Motor neuron (in vitro differentiated cells): ENCODE results near the gene SQOR. TPM values are rescaled to one million over a fixed set of nuclear protein-coding genes. Genes with fewer than 3 reads are reported as not detected.

ENCODE experiments used
- ATAC-seq, 8 experiments: fragments of 200-7000 bp; cut with Tn5 transposase; replicated peaks in 6 of 8; 2 replicates each; pipeline ENCODE4 v1.8.0; 2021; ENCODE audit warnings: mild to moderate bottlenecking in 8 of 8, moderate library complexity in 8 of 8
- H3K27ac ChIP-seq, 2 donors: fragments of 250-450 bp; sonication (Bioruptor Pico); 2 replicates each; pipeline ENCODE4 v1.9.0; 2021; ENCODE audit warnings: antibody characterized with exemption in 2 of 2, mild to moderate bottlenecking in 2 of 2, moderate library complexity in 1 of 2
- H3K4me1 ChIP-seq, 2 donors: fragments of 250-450 bp; sonication (Bioruptor Pico); replicated peaks in 1 of 2; 2 replicates each; pipeline ENCODE4 v1.6.1; 2021; ENCODE audit warnings: antibody characterized with exemption in 2 of 2, mild to moderate bottlenecking in 2 of 2, moderate library complexity in 1 of 2
- H3K4me3 ChIP-seq, 5 donors: fragments of 250-450 bp; sonication (Bioruptor Pico); 2 replicates each; pipeline ENCODE4 v1.9.0; 2021; ENCODE audit warnings: antibody characterized with exemption in 5 of 5, mild to moderate bottlenecking in 5 of 5, moderate library complexity in 4 of 5
- WGBS, 10 experiments: fragments of 450-650 bp; shearing (Covaris generic); methylation state at CpG; one replicate each; pipeline ENCODE4 v1.0.0; 2022; 5-methylcytosine and 5-hydroxymethylcytosine counted together
- in situ Hi-C, 9 experiments: fragments of 400-800 bp; cut with MboI; loops; one replicate each; pipeline ENCODE4 v1.15.0; 2021; ENCODE audit warnings: low sequenced_read_pairs in 9 of 9, low pct_unique_long_range_greater_than_20kb in 2 of 9; ENCODE audit not compliant: unreplicated experiment in 9 of 9
- total RNA-seq, 8 experiments: library from RNA; unstranded; fragments of 300-600 nt; gene quantifications; 2 replicates each; pipeline versions ENCODE4 v1.2.3 to v1.2.4, GENCODE V29; 2022

The SQOR gene
- total RNA-seq, 8 experiments from 2014 or later: 0.33 to 36.9 (median 0.94) TPM

- no peak overlapping the region for H3K4me3 ChIP-seq
- 22 to 100% (median 89%) methylated on average over 1 of the region's 1 CpG; no CpG with 5 or more reads in 4 of the 10 experiments for WGBS, 10 experiments
- in situ Hi-C loops: loop anchor here in 1 of 9 experiments (25.0 kb wide), 1 partner anchor 142 kb away; no protein-coding TSS in a partner anchor
Measured at GRCh38 chr15:45604326-45604725, 30.5 kb upstream of the SQOR start.

DNA sequence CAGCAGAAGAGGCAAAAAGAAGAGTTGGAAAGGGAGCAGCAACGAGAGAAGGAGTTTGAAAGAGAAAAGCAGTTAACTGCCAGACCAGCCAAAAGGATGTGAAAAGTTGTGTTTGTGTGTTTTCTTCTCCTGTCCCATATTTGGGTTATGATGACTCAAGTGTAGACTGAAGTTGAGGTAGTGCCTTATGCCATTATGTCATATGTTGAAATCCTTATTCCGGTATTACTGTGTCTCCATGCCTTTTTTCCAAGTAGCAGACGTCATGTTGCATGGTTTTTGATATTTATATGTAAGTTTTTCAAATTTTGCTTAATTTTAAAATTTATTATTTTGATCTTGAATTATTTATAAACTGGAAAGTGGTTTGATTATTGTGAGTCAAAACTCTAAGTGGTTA is 28.4 kb upstream of the SQOR start:
- 33 to 100% (median 88%) methylated on average over 1 to 3 of the region's 3 CpGs; no CpG with 5 or more reads in 2 of the 10 experiments for WGBS, 10 experiments
- Histone ChIP-seq H3K4me3 (no peak overlapping the region), H3K4me1 (no peaks in the 10 kb centered on the region), H3K27ac (no peak overlapping the region)
- ATAC-seq: no peak
- in situ Hi-C loops: loop anchor here in 1 of 9 experiments (25.0 kb wide), 1 partner anchor 144 kb away; no protein-coding TSS in a partner anchor

More at GRCh38 chr15:45604326-45604725, 30.5 kb upstream of the SQOR start:
- peak in 1 of 8 experiments; percentile 12 for ATAC-seq
- H3K27ac ChIP-seq: no peak overlapping the region
- H3K4me1 ChIP-seq: no peaks in the 10 kb centered on the region

DNA sequence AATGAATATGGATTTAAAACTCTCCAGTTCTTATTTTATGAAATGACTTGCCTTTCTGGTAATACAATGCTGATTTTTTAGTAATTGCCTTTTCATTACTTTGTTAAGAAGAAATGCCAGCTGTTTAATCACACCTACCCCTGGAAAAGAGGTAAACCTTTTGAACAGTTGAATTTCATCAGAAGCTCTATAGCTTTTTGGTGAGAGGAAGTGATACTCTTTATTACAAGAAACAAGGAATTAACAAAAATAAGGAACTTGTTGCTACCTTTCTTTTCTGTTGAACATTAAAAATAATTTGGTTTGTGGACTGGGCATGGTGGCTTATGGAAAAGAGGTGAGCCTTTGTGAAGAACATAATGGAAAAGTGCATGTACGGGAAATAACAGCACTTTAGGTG is 28.0 kb upstream of the SQOR start:
- WGBS, 10 experiments: 67 to 100% (median 100%) methylated on average over 1 of the region's 1 CpG; no CpG with 5 or more reads in 6 of the 10 experiments
- no peak overlapping the region for H3K4me3 ChIP-seq
- H3K27ac ChIP-seq: no peak overlapping the region
- in situ Hi-C loops: loop anchor here in 1 of 9 experiments (25.0 kb wide), 1 partner anchor 145 kb away; no protein-coding TSS in a partner anchor
- H3K4me1 ChIP-seq: no peaks in the 10 kb centered on the region
- ATAC-seq: no peak

DNA sequence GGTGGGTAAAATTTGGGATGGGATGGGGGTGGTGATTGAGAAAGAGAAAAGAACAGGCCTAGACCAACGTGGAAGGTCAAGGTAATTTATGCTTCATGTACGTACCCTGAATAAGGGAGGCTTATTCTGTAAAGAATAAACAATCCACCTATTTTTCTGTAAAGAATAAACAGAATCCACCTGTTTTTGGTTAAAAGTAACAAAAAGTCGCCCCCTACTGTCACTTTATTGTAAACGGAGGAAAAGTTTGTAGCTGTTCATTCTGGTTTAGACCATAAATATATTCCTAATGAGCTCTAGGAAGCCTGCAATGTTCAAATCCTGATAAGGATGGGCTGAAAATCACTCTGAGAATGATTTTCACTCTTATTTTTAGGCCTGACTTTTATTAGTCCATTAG is 23.5 kb upstream of the SQOR start:
- 7 to 60% (median 19%) methylated on average over 1 to 4 of the region's 4 CpGs for WGBS, 10 experiments
- in situ Hi-C loops: loop anchor here in 2 of 9 experiments (10.0 to 25.0 kb wide), 2 partner anchors 147 to 149 kb away; no protein-coding TSS in a partner anchor
- ATAC-seq: no peak

DNA sequence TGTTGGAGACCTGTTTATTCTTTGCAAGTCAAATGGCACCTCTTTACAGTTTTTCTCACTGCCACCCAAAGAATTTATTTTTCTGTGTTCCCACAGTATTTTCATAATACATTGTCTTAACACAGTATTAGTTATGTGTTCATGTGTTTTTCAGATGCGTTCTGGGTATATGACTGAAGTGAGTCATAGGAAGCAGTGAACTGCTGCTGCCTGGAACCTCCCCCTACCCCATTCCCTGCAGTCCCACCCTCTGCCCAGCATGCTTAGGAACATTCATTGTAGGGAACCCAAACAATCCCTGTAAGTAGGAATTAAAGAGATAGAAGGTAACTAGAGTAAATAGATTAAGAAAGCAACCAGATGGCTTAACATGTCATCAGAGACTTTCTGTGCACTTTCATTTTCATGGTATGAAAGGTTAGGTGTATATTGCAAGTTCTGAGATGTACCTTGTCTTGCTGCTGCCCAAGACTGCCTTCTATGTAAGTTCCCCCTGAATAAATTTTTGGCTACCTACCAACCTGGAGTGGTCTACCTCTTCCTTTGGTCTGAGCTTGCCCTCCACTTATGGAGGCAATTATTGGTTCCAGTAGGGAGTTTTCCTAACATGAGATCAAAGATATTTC is 21.9 kb upstream of the SQOR start:
- ATAC-seq: peak; percentile 35 to 86 (median 50)
- no peaks in the 10 kb centered on the region for H3K4me1 ChIP-seq
- H3K4me3 ChIP-seq: no peak overlapping the region
- WGBS, 10 experiments: 71 to 90% methylated on average over 1 of the region's 1 CpG; no CpG with 5 or more reads in 8 of the 10 experiments
- in situ Hi-C loops: loop anchor here in 2 of 9 experiments (10.0 to 25.0 kb wide), 2 partner anchors 148 to 151 kb away; no protein-coding TSS in a partner anchor
- H3K27ac ChIP-seq: no peak overlapping the region

More for the DNA sequence above, 23.5 kb upstream of the SQOR start:
- no peaks in the 10 kb centered on the region for H3K4me1 ChIP-seq
- H3K27ac ChIP-seq: no peak overlapping the region
- H3K4me3 ChIP-seq: no peak overlapping the region

- Histone ChIP-seq H3K27ac (no peak overlapping the region), H3K4me3 (no peak overlapping the region), H3K4me1 (no peaks in the 10 kb centered on the region)
- 31 to 100% (median 63%) methylated on average over 1 to 3 of the region's 3 CpGs; no CpG with 5 or more reads in 3 of the 10 experiments for WGBS, 10 experiments
- in situ Hi-C loops: loop anchor here in 2 of 9 experiments (10.0 to 25.0 kb wide), 2 partner anchors 152 to 155 kb away; no protein-coding TSS in a partner anchor
- ATAC-seq: no peak
Measured at GRCh38 chr15:45616901-45617323, 17.9 kb upstream of the SQOR start.

- in situ Hi-C loops: loop anchor here in 2 of 9 experiments (10.0 to 25.0 kb wide), 2 partner anchors 154 to 157 kb away; no protein-coding TSS in a partner anchor
- H3K27ac ChIP-seq: no peak overlapping the region
- 60 to 100% (median 83%) methylated on average over 1 to 3 of the region's 5 CpGs; no CpG with 5 or more reads in 4 of the 10 experiments for whole genome bisulfite sequencing, 10 experiments
Measured at GRCh38 chr15:45618813-45619212, 16.0 kb upstream of the SQOR start.

GRCh38 chr15:45628136-45628535 is 6.7 kb upstream of the SQOR start:
- in situ Hi-C loops: no loop called here
- Histone ChIP-seq H3K4me3 (no peak overlapping the region), H3K27ac (no peak overlapping the region), H3K4me1 (no peaks in the 10 kb centered on the region)
- no peak for ATAC-seq
- 70 to 100% (median 89%) methylated on average over 2 to 7 of the region's 7 CpGs; no CpG with 5 or more reads in 2 of the 10 experiments for WGBS, 10 experiments

More at GRCh38 chr15:45618813-45619212, 16.0 kb upstream of the SQOR start:
- Histone ChIP-seq H3K4me1 (no peaks in the 10 kb centered on the region), H3K4me3 (no peak overlapping the region)
- no peak for ATAC-seq

DNA sequence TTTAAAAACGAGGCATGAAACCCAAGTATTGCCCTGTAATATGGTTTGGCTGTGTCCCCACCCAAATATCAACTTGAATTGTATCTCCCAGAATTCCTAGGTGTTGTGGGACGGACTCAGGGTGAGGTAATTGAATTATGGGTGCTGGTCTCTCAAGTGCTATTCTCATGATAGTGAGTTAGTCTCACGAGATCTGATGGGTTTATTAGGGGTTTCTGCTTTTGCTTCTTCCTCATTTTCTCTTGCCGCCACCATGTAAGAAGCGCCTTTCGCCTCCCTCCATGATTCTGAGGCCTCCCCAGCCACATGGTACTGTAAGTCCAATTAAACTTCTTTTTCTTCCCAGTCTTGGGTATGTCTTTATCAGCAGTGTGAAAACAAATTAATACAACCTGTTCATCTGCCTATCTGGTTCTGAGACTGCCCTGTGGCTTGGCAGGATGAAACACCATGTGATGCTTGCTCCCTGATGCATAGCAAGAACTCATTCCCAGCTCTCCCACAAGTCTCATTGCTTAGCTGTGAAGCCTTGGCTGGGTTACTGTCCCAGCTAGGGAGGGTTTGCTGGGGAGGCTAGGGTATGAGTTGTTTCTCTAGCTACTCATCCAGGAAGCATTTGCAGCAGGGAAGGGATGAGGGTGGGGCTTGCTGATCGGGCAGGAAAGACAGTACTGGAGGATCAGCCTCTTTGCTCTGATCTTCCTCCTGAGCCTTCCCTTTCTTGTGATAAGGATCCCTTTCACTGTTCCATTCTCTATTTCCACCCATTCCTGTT is 3.7 kb upstream of the SQOR start:
- Histone ChIP-seq H3K4me3 (no peak overlapping the region), H3K27ac (no peak overlapping the region), H3K4me1 (peaks cover 0 to 2% of the 10 kb centered on the region in 2 donors)
- WGBS, 10 experiments: 0 to 100% (median 69%) methylated on average over 1 to 7 of the region's 7 CpGs
- peak in 2 of 8 experiments; percentile 45 to 64 for ATAC-seq
- in situ Hi-C loops: no loop called here

- ATAC-seq: peak in 2 of 8 experiments; percentile 21 to 25
- Histone ChIP-seq H3K4me3 (no peak overlapping the region), H3K27ac (no peak overlapping the region), H3K4me1 (peaks cover 0 to 2% of the 10 kb centered on the region in 2 donors)
- 0 to 100% (median 68%) methylated on average over 1 to 2 of the region's 2 CpGs; no CpG with 5 or more reads in 2 of the 10 experiments for whole genome bisulfite sequencing, 10 experiments
- in situ Hi-C loops: no loop called here
Measured at GRCh38 chr15:45631776-45632175, 3.1 kb upstream of the SQOR start.

- in situ Hi-C loops: no loop called here
- ATAC-seq: peak; percentile 2 to 75 (median 70)
- 0 to 1% (median 0%) methylated on average over 4 to 13 of the region's 29 CpGs; no CpG with 5 or more reads in 7 of the 10 experiments for WGBS, 10 experiments
Measured at GRCh38 chr15:45635191-45635638, 386 bp downstream of the SQOR start.

DNA sequence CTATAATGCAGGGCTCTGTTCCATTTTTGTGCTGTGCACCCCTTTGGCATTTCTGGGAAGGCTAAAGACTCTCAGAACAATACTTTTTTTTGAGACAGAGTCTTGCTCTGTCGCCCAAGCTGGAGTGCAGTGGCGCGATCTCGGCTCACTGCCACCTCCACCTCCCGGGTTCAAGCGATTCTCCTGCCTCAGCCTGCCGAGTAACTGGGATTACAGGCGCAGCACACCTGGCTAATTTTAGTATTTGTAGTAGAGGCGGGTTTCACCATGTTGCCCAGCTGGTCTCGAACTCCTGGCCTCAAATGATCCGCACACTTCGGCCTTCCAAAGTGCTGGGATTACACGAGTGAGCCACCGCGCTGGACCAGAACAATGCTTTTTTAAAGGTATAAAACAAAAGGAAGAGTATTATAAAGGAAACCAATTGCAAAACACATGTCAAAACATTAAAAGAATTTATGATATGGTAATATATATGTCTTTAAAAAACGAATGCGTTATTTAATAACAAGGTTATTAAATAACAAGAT is 999 bp downstream of the SQOR start:
- Histone ChIP-seq H3K4me1 (peaks cover 0 to 2% of the 10 kb centered on the region in 2 donors), H3K4me3 (peak overlapping the region in 3 of 5 donors; percentile 35 to 39 (median 38)), H3K27ac (no peak overlapping the region)
- in situ Hi-C loops: no loop called here
- WGBS, 10 experiments: 66 to 93% (median 82%) methylated on average over 2 to 13 of the region's 17 CpGs; no CpG with 5 or more reads in 1 of the 10 experiments
- peak in 1 of 8 experiments; percentile 3 for ATAC-seq

More at GRCh38 chr15:45635191-45635638, 386 bp downstream of the SQOR start:
- peaks cover 0 to 2% of the 10 kb centered on the region in 2 donors for H3K4me1 ChIP-seq
- H3K4me3 ChIP-seq: peak overlapping the region; percentile 12 to 39 (median 35)
- H3K27ac ChIP-seq: no peak overlapping the region
